Liver (tissue), 3 donors: ENCODE measurements around the gene ZPLD1.

Experiments
- ATF3 ChIP-seq: IDR thresholded peaks from 2 replicates; pipeline ENCODE4 v1.6.1; 2016; ENCODE audit warnings: antibody characterized with exemption
- EGR1 ChIP-seq, 2 donors: IDR thresholded peaks; 2 replicates each; pipeline ENCODE4 v1.6.1; 2016 to 2018; ENCODE audit warnings: antibody characterized with exemption in 2 of 2, low read depth in 2 of 2
- MAX ChIP-seq: IDR thresholded peaks from 2 replicates; pipeline ENCODE4 v1.6.1; 2016; ENCODE audit warnings: antibody characterized with exemption
- SP1 ChIP-seq: IDR thresholded peaks from 2 replicates; pipeline ENCODE4 v1.6.1; 2018; ENCODE audit warnings: antibody characterized with exemption, mild to moderate bottlenecking
- TF ChIP-seq, protein P1 (sequence below): fragments of 150-350 bp; IDR thresholded peaks from 2 replicates; pipeline ENCODE4 v1.5.1; 2017; ENCODE audit warnings: improper control_type of control experiment, low read depth, low read length; ENCODE audit not compliant: missing input control
- TF ChIP-seq, protein P2 (sequence below): IDR thresholded peaks from 2 replicates; pipeline ENCODE4 v1.6.1; 2016; ENCODE audit warnings: antibody characterized with exemption, mild to moderate bottlenecking
- donor health status: healthy.
- donor health status: healthy.

DNA sequence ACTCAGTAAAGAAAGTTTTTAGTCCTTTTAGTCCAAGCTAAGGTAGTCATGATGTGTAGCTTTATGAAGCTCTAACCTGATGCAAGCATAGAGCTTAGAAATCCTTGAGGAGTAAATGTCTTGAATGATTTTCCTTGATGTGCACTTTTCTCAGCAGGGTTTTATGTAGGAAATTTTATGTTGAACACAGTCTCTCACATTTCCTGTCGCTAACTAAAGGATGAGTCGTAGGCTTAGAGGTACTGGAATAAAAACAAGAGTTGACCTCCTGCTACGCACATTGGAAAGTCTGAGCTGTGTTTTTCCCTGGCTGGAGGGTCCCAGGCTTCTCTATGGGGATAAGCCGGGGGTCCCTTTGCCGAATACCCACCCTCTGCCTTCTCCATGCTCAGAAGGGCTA is 34.7 kb upstream of the ZPLD1 start:
- TF ChIP-seq, protein P1, sequence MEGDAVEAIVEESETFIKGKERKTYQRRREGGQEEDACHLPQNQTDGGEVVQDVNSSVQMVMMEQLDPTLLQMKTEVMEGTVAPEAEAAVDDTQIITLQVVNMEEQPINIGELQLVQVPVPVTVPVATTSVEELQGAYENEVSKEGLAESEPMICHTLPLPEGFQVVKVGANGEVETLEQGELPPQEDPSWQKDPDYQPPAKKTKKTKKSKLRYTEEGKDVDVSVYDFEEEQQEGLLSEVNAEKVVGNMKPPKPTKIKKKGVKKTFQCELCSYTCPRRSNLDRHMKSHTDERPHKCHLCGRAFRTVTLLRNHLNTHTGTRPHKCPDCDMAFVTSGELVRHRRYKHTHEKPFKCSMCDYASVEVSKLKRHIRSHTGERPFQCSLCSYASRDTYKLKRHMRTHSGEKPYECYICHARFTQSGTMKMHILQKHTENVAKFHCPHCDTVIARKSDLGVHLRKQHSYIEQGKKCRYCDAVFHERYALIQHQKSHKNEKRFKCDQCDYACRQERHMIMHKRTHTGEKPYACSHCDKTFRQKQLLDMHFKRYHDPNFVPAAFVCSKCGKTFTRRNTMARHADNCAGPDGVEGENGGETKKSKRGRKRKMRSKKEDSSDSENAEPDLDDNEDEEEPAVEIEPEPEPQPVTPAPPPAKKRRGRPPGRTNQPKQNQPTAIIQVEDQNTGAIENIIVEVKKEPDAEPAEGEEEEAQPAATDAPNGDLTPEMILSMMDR = no peak
- TF ChIP-seq EGR1 (IDR thresholded peaks at IDR 0.05; ENCODE audit: low read depth in 2 of 2) (no peak), ATF3 (no peak), MAX (no peak), SP1 (no peak)
- TF ChIP-seq, protein P2, sequence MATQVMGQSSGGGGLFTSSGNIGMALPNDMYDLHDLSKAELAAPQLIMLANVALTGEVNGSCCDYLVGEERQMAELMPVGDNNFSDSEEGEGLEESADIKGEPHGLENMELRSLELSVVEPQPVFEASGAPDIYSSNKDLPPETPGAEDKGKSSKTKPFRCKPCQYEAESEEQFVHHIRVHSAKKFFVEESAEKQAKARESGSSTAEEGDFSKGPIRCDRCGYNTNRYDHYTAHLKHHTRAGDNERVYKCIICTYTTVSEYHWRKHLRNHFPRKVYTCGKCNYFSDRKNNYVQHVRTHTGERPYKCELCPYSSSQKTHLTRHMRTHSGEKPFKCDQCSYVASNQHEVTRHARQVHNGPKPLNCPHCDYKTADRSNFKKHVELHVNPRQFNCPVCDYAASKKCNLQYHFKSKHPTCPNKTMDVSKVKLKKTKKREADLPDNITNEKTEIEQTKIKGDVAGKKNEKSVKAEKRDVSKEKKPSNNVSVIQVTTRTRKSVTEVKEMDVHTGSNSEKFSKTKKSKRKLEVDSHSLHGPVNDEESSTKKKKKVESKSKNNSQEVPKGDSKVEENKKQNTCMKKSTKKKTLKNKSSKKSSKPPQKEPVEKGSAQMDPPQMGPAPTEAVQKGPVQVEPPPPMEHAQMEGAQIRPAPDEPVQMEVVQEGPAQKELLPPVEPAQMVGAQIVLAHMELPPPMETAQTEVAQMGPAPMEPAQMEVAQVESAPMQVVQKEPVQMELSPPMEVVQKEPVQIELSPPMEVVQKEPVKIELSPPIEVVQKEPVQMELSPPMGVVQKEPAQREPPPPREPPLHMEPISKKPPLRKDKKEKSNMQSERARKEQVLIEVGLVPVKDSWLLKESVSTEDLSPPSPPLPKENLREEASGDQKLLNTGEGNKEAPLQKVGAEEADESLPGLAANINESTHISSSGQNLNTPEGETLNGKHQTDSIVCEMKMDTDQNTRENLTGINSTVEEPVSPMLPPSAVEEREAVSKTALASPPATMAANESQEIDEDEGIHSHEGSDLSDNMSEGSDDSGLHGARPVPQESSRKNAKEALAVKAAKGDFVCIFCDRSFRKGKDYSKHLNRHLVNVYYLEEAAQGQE = no peak
